Pancreas (tissue), 10 donors: ENCODE results near the gene SCAMP4. TPM values are rescaled to one million over a fixed set of nuclear protein-coding genes. Genes with fewer than 3 reads are reported as not detected.
A peak's percentile ranks its signal among the peaks of the same experiment; 100 is the strongest.

Experiments used
- ATAC-seq, 4 donors: fragments of 200-7000 bp; cut with Tn5 transposase; one replicate each; pipeline versions ENCODE4 v1.8.0 to v1.9.1; 2020; ENCODE audit warnings: mild to moderate bottlenecking in 4 of 4, moderate library complexity in 4 of 4
- DNase-seq, 6 donors: peaks; one replicate each; pipeline ENCODE4 v3.0.0-alpha.2; 2020
- FAIRE-seq: peaks from 2 replicates; lab custom pipeline; 2012; peaks lifted over from hg19 to GRCh38; lab: Jason Lieb, UNC
- H3K27ac ChIP-seq, 4 donors: fragments of 200-600 bp; sonication (generic); 1 replicate in 3 of 4; 2 replicates in 1 of 4; pipeline versions ENCODE4 v1.5.0 to v1.8.0; 2020
- H3K27me3 ChIP-seq, 4 donors: fragments of 200-600 bp; one replicate each; pipeline ENCODE4 v1.8.0; 2021
- H3K36me3 ChIP-seq, 3 donors: fragments of 200-600 bp; sonication (generic) in 1 of 3; one replicate each; pipeline versions ENCODE4 v1.5.0 to v1.8.0; 2020 to 2021
- H3K4me1 ChIP-seq, 3 donors: fragments of 200-600 bp; one replicate each; pipeline ENCODE4 v1.8.0; 2021
- H3K4me3 ChIP-seq, 4 donors: fragments of 200-600 bp; sonication (generic) in 2 of 4; one replicate each; pipeline versions ENCODE4 v1.5.0 to v1.8.0; 2020 to 2021
- H3K9me3 ChIP-seq, 4 donors: fragments of 200-600 bp; one replicate each; pipeline ENCODE4 v1.8.0; 2021
- WGBS, 2 donors: extraction: QIAGEN DNeasy Blood & Tissue Kit; methylation state at CpG; one replicate each; pipeline ENCODE4 v1.1.7; 2013; 5-methylcytosine and 5-hydroxymethylcytosine counted together
- intact Hi-C, 3 donors: fragments of 100-400 bp; cut with DNase I; formaldehyde crosslinking; loops; one replicate each; pipeline versions ENCODE4 v1.11.1 to v1.14.2; 2022
- polyA plus RNA-seq, 2 donors: library from polyadenylated mRNA; stranded (reverse); fragments of 200-250 nt; gene quantifications; one replicate each; pipeline ENCODE4 v1.2.3, GENCODE V29; 2013
- total RNA-seq, 6 donors: library from RNA; stranded (reverse); fragmentation: NEBNext Ultra II Directional in 4 of 6; extraction: Animal tissue kit (Norgen Biotek cat#: 25700) in 4 of 6; gene quantifications; one replicate each; pipeline versions ENCODE4 v1.2.1 to v1.2.4, GENCODE V29; 2021 to 2023
- TF ChIP-seq, protein P1 (sequence below), 4 donors: fragments of 200-600 bp; sonication (generic) in 3 of 4; IDR thresholded peaks; one replicate each; pipeline versions ENCODE4 v1.5.0 to v1.8.0; 2021; ENCODE audit warnings: antibody characterized with exemption in 4 of 4
- donor health status: healthy with polysubstance abuse.
- donor health status: DM: no; HTN: no; CAD: no; lungs with moderate emphysema.
- donor health status: DM: no; HTN: no; CAD: no.
- donor health status: control.
- donor health status: control.
- donor health status: Bipolar disorder and iron deficiency.
- donor health status: DM: yes; HTN: yes; CAD: no.
- donor health status: DM: no; HTN: no; CAD: no.
- donor health status: DM: no; HTN: no; CAD: no.
- donor health status: DM: yes; HTN: yes; CAD: no.

SCAMP4 gene
- total and polyA plus RNA-seq, 8 donors = 23.0 to 52.2 (median 31.4) TPM

DNA sequence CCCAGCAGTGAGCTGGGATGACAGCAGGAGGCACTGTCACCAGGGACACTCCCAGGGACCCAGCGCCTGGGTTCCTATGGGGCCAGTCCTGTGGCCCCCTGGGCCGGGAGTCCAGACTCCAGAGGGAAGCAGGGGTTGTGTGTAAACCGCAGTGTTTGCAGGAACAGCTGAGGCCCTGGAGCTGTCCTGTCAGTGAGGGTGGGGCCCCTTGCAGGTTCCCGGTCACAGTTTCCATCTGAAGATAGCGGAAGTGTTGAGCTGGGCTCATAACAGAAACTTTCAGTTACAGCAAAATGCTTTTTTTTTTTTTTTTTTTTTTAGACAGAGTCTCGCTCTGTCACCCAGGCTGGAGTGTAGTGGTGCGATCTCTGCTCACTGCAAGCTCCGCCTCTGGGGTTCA is 18.1 kb downstream of the SCAMP4 start:
- no peak for FAIRE-seq

DNA sequence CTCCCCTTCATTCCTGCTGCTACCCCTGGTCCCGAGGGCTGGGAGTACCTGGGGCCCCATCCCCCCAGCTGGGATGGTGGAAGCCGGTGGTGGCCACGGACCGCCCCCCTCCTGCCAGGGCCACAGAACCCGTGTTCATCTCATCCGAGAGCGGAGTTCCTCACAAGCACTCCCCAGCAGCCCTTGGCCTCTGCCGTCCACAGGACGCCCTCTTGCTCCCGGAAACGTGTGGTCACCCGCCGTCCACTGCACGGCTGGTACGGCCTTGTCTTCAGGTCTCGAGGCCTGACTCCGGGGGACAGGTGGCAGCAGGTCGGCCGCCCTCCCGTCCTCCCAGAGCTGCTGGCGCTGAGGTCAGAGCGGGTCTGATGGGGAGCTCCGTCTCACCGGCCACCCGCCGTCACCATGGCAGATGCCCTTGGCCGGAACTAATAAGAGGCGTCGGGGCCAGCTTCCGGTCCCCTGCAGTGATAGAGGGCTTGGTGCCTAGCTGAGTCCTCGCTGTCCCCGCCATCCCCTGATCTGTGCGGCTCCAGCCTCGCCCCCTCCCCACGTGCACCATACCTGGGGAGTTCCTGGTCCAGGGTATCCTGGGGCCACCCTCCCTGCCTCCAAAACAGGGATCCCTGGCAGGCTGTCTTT is 19.2 kb downstream of the SCAMP4 start:
- Histone ChIP-seq H3K27ac (no peak overlapping the region), H3K27me3 (no peaks in the 10 kb centered on the region), H3K36me3 (peaks cover 0 to 42% (median 9%) of the 10 kb centered on the region in 3 donors), H3K4me1 (no peaks in the 10 kb centered on the region), H3K4me3 (no peak overlapping the region), H3K9me3 (no peaks in the 10 kb centered on the region)
- ATAC-seq = no peak
- peak in 1 of 6 donors; percentile 70 for DNase-seq
- no peak for FAIRE-seq
- TF ChIP-seq, protein P1, sequence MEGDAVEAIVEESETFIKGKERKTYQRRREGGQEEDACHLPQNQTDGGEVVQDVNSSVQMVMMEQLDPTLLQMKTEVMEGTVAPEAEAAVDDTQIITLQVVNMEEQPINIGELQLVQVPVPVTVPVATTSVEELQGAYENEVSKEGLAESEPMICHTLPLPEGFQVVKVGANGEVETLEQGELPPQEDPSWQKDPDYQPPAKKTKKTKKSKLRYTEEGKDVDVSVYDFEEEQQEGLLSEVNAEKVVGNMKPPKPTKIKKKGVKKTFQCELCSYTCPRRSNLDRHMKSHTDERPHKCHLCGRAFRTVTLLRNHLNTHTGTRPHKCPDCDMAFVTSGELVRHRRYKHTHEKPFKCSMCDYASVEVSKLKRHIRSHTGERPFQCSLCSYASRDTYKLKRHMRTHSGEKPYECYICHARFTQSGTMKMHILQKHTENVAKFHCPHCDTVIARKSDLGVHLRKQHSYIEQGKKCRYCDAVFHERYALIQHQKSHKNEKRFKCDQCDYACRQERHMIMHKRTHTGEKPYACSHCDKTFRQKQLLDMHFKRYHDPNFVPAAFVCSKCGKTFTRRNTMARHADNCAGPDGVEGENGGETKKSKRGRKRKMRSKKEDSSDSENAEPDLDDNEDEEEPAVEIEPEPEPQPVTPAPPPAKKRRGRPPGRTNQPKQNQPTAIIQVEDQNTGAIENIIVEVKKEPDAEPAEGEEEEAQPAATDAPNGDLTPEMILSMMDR (IDR thresholded peaks at IDR 0.05) = no peak
- 93 to 95% methylated on average over 35 of the region's 35 CpGs for WGBS, 2 donors
- intact Hi-C loops = no loop called here

More for the DNA sequence above, 18.1 kb downstream of the SCAMP4 start:
- Histone ChIP-seq H3K4me3 (no peak overlapping the region), H3K27me3 (no peaks in the 10 kb centered on the region), H3K4me1 (no peaks in the 10 kb centered on the region), H3K27ac (no peak overlapping the region), H3K36me3 (peaks cover 0 to 53% (median 14%) of the 10 kb centered on the region in 3 donors), H3K9me3 (no peaks in the 10 kb centered on the region)
- intact Hi-C loops = no loop called here
- DNase-seq (no peak), ATAC-seq (peak in 2 of 4 donors; percentile 27 to 50)
- TF ChIP-seq, protein P1 (IDR thresholded peaks at IDR 0.05) = no peak
- WGBS, 2 donors = 91 to 95% methylated on average over 6 to 8 of the region's 8 CpGs

DNA sequence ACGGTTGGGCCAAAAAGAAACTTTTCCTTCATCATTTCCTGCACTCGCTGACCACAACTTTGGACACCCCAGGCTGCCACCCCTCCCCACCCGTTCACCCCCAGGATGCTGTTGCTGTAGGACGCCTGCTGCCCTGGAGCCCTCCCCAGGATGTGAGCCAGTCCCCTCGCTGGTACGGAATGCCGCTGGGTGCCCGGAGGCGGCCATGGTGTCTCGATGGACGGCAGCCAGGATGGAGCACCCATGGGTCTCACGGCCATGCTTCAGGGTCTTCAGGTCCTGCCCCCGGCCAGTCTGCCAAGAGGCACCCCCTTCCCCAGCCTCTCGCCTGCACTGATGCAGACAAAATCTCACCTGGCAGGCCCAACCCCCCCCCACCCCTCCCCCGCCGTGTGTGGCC is 20.3 kb downstream of the SCAMP4 start:
- Histone ChIP-seq H3K36me3 (peaks cover 0 to 31% (median 7%) of the 10 kb centered on the region in 3 donors), H3K27ac (no peak overlapping the region), H3K4me1 (peaks cover 0 to 4% (median 0%) of the 10 kb centered on the region in 3 donors), H3K27me3 (no peaks in the 10 kb centered on the region), H3K4me3 (no peak overlapping the region), H3K9me3 (no peaks in the 10 kb centered on the region)
- FAIRE-seq = no peak
- 86 to 91% methylated on average over 16 of the region's 16 CpGs for WGBS, 2 donors
- TF ChIP-seq, protein P1 (IDR thresholded peaks at IDR 0.05) = no peak
- DNase-seq = no peak
- intact Hi-C loops = no loop called here
- ATAC-seq = no peak

DNA sequence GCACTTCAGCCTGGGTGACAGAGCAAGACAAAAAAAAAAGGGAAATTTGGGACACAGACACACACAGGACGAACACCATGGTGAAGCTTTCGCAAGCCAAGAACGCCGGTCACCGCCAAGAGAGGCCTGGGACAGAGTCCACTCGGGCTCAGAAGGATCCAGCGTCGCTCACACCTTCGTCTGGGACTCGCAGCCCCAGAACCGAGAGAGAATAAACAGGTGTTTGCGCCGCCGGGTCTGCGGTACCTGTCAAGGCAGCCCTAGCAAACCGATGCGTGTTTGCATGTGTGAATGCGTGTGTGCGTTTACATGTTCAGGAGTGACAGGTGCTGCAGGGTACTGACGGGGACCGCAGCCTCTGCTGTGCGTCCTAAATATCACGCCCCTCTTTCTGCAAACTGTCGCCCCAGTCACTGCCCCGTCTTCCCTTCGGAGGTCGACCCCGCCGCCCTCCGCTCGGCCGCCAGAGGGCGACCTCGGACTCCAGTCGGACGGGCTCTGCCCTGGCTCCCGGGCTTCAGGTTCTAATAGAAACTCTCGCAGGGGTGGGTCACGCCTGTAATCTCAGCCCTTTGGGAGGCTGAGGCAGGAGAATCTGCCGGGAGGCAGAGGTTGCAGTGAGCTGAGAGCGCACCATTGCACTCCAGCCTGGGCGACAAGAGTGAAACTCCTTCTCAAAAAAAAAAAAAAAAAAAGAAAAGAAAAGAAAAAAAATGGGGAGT is 24.0 kb downstream of the SCAMP4 start:
- Histone ChIP-seq H3K9me3 (no peaks in the 10 kb centered on the region), H3K4me1 (peaks cover 0 to 4% (median 0%) of the 10 kb centered on the region in 3 donors), H3K36me3 (peaks cover 0 to 5% (median 0%) of the 10 kb centered on the region in 3 donors), H3K27me3 (no peaks in the 10 kb centered on the region), H3K27ac (no peak overlapping the region), H3K4me3 (peak overlapping the region in 2 of 4 donors; percentile 28 to 46)
- TF ChIP-seq, protein P1 (IDR thresholded peaks at IDR 0.05) = peak; percentile 86 to 93 (median 88)
- ATAC-seq (peak; percentile 94 to 98 (median 96)), FAIRE-seq (no peak), DNase-seq (peak; percentile 61 to 95 (median 82))
- intact Hi-C loops = no loop called here
- 3 to 4% methylated on average over 42 of the region's 42 CpGs for WGBS, 2 donors
